DMS79 (cell line): ENCODE measurements around the gene SPOUT1.
A peak's percentile ranks its signal among the peaks of the same experiment; 100 is the strongest.
"Not testable (repeated sequence)": the region's sequence is repeated elsewhere in the genome, so short reads cannot be mapped to it uniquely, and the experiment has no call there.

Source experiments
- DNase-seq: peaks from one replicate; lab custom pipeline; 2025; lab: John Stamatoyannopoulos, UW

Gene SPOUT1

GRCh38 chr9:128809831-128810230 is 19.8 kb downstream of the SPOUT1 start:
- DNase-seq: no peak

GRCh38 chr9:128809036-128809599 is 20.5 kb downstream of the SPOUT1 start:
- no peak for DNase-seq

- DNase-seq: no peak
These were observed 21.1 kb downstream of the SPOUT1 start for GRCh38 chr9:128808543-128808942.

GRCh38 chr9:128807827-128808226 is 21.8 kb downstream of the SPOUT1 start:
- DNase-seq: no peak

- DNase-seq: no peak
These were observed 23.9 kb downstream of the SPOUT1 start for GRCh38 chr9:128805661-128806060.

GRCh38 chr9:128802482-128802881 is 27.1 kb downstream of the SPOUT1 start:
- no peak for DNase-seq

GRCh38 chr9:128800061-128800460 is 29.5 kb downstream of the SPOUT1 start:
- no peak for DNase-seq

GRCh38 chr9:128798896-128799295 is 30.7 kb downstream of the SPOUT1 start:
- DNase-seq: no peak

- DNase-seq: not testable (repeated sequence)
These were observed 34.6 kb downstream of the SPOUT1 start for GRCh38 chr9:128794961-128795360.

GRCh38 chr9:128792978-128793686 is 36.5 kb downstream of the SPOUT1 start:
- no peak for DNase-seq

GRCh38 chr9:128792134-128792533 is 37.5 kb downstream of the SPOUT1 start:
- DNase-seq: no peak

- no peak for DNase-seq
These were observed 39.1 kb downstream of the SPOUT1 start for GRCh38 chr9:128790536-128790935.

GRCh38 chr9:128788445-128788844 is 41.1 kb downstream of the SPOUT1 start:
- DNase-seq: no peak

GRCh38 chr9:128787659-128788058 is 41.9 kb downstream of the SPOUT1 start:
- DNase-seq: no peak

GRCh38 chr9:128786681-128787601 is 42.7 kb downstream of the SPOUT1 start, which contains the start of gene TBC1D13:
TBC1D13 (plus strand) TSS chr9:128787253; CDS start chr9:128787354, 101 bp downstream.
- peak; percentile 71 for DNase-seq

GRCh38 chr9:128785427-128785826 is 44.2 kb downstream of the SPOUT1 start:
- no peak for DNase-seq

GRCh38 chr9:128782669-128783068 is 46.9 kb downstream of the SPOUT1 start:
- no peak for DNase-seq

- no peak for DNase-seq
These were observed 48.2 kb downstream of the SPOUT1 start for GRCh38 chr9:128781187-128782070.

- not testable (repeated sequence) for DNase-seq
These were observed 49.5 kb downstream of the SPOUT1 start for GRCh38 chr9:128780093-128780492.

GRCh38 chr9:128774804-128775203 is 54.8 kb downstream of the SPOUT1 start:
- DNase-seq: no peak

GRCh38 chr9:128773049-128773448 is 56.5 kb downstream of the SPOUT1 start:
- DNase-seq: no peak
